GM19351 (cell line): ENCODE measurements around the gene ATOH8.

ENCODE experiments used
- ATAC-seq: cut with Tn5 transposase; IDR thresholded peaks from one replicate; pipeline ENCODE4 v1.9.1; 2021; ENCODE audit warnings: mild to moderate bottlenecking, moderate library complexity; ENCODE audit not compliant: unreplicated experiment

ATOH8 gene

GRCh38 chr2:85797921-85798320 lies 44.1 kb downstream of the ATOH8 start:
- no peak for ATAC-seq

DNA sequence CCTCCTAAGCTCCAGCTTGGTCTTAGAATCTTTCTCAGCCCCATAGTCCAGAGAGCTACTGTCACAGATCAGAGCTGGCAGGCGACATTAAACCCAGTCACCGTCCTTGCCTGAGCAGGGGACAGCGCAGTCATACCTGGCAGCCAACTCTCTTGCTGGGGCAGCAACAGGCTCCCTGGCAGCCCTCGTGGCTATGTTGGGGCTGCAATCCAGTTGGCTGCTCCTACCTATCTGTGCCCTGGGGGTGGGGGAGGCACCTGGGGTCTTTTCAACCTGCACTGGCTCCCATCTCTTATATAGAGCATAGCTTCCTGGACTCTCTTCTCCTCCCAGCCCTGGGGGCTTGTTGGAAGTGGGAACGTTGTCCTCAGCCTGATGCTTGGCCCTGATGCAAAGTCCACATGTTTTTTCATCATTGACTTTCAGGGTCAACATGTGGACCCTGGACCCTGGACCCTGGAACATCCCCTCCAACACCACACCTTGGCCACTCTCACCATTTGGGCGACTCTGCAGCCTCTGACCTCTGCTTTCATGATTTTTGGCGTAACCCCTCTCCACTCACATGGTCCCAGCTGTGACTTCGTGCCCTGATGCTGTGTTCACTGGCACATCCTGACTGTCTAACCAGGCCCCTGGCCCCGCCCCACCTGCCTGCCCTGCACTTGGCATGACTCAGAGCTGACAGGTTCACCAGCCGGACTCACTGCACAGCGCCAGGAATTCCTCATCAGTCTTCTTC lies 45.6 kb downstream of the ATOH8 start:
- ATAC-seq = no peak

GRCh38 chr2:85800586-85800985 lies 46.8 kb downstream of the ATOH8 start:
- ATAC-seq = no peak

- no peak for ATAC-seq
Measured at GRCh38 chr2:85801871-85802270, 48.1 kb downstream of the ATOH8 start.

DNA sequence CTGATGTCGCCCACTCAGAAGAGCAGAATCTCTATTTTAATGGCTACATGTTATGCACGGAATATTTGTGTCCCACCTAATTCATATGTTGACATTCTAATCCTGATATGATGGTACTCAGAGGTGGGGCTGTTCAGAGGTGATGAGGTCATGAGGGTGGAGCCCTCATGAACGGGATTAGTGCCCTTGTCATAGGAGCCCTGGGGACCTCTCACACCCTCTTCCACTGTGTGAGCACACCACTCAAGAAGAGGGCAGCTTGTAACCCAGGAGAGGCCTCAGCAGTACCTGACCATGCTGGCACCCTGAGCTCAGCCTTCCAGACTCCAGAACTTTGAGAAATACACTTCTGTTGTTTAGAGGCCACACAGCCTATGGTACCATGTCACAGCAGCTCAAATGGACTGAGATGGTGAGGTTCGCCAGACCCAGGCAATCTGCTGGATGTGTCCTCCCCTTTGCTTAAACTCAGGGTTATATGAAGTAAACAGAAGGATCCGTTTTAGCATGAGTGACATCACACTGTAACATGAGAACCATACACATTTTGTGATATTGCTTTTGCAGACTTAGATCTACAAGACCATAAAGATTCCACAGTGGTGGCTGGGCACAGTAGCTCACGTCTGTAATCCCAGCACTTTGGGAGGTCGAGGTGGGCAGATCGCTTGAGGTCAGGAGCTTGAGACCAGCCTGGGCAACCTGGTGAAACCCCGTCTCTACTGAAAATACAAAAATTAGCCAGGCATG lies 48.7 kb downstream of the ATOH8 start:
- no peak for ATAC-seq

DNA sequence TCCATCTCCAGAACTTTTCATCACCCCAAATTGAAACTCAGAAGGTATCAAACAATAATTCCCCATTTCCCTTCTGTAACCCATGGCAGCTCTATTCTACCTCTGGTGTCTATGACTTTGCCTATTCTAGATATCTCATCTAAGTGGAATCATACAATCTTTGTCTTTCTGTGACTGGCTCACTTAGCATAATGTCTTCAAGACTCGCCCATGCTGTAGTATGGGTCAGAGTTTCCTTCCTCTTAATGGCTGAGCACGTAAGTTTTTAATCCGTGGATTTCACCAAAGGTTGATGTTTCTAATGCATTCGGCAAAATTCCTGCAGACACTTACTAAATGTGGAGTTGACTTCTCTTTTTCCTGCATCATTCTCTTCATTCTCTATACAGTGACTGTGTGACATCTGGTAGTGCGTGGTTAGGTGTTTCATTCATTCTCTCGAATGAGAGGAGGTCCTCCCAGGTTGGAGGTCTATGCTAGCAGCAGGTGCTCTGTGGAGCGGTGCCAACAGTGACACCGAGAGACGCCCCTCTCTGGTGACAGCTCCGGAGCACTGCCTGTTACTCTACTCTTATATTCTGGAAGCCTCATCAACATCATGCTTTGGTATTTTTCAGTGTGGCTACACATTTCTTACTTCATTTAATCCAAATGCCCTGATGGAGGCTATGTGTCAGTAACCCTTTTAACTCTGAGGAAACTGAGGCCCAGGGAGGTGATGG lies 50.1 kb downstream of the ATOH8 start:
- no peak for ATAC-seq

GRCh38 chr2:85804583-85804982 lies 50.8 kb downstream of the ATOH8 start:
- ATAC-seq = no peak

DNA sequence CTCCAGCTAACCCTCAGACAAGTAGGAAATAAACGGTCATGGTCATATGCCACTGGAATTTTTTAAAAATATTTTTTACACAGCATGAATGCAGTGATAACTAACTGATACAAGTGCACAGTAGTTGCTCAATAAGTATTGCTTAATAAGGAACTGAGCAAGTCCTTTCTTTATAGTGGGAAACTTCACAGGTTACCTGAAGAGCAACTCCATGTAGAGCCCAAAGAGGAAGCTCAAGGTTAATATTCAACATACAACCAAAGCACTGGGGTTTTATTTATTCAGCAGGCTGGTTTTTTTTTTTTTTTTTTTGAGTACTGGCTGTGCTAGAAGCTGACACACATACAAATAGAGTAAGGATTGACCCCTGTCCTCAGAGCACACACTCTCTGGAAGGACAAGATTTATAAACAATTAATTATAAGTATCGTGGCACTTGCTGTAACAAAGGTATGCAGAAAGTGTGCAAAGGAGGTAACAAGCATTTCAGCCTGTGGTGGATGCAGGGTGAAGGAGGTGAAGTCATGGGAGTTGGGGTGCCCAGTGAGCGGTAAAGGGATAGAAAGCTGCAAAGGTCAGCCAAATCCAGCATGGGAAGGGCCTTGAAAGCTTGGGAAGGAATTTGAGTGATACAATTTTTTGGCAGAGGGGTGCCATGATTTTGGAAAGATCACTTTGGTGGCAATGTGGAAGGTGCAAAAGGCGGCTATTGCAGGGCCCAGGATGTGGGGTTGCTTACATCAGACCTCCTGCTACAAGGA lies 52.7 kb downstream of the ATOH8 start:
- no peak for ATAC-seq

DNA sequence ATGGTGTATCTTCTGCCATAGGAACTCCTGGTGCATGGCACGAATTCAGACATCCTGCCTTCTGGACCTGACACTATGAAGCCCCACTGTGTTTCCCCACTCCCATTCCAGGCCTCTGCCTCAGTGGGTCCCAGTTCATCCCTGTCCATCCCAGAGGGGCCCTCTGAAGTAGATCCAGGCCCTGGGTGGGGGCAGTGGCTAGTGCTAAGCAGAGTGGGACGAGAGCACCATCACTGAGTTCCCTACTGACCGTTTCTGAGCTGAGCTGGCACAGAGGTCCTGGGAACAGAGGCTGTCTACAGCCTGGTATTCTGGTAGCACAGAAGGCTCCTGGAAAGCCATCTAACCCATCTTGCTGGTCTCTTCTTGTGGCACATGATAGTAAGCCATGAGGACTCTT lies 54.0 kb downstream of the ATOH8 start:
- ATAC-seq = no peak

DNA sequence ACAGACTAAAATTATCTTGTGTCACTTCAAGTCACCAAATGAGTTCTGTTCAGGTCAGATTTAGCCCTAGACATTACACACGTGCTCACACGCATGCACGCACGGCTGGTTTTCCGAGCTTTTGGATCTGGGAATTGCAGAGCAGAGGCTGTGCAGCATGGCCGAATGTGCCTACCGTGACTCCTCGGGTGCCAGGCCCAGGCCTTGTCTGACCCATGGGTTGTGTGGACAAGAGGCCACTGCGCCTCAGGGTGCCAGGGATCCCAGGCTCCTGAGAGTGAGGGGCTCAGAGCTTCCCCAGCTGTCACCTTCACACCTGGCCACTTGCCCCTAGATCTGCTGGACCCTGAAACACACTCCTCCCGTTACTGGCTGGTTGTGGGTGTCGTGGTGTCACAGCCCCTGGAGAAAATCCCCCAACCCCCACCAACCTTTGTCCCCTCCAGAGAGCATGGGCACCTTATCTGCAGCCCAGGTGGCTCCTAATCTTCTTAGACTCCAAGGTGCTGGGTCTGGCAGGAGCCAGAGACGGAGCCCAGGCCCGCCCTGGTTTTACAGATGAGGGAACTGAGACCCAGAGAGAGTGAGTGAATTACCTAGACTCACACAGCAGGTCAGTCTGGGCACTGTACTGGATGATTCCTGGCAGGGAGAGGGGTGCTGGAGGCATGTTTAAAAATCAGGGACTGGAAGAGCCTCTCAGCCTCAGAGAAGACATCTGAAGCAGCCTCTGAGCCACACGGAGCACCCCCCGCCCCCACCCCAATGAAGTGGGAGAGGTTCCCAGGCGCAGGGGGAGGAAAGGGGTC lies 56.8 kb downstream of the ATOH8 start:
- ATAC-seq = no peak

- ATAC-seq = no peak
Measured at GRCh38 chr2:85811180-85812093, 57.6 kb downstream of the ATOH8 start.

GRCh38 chr2:85812094-85812735 lies 58.4 kb downstream of the ATOH8 start:
- no peak for ATAC-seq

- no peak for ATAC-seq
Measured at GRCh38 chr2:85813211-85813981, 59.6 kb downstream of the ATOH8 start.

- no peak for ATAC-seq
Measured at GRCh38 chr2:85813982-85814801, 60.4 kb downstream of the ATOH8 start.

DNA sequence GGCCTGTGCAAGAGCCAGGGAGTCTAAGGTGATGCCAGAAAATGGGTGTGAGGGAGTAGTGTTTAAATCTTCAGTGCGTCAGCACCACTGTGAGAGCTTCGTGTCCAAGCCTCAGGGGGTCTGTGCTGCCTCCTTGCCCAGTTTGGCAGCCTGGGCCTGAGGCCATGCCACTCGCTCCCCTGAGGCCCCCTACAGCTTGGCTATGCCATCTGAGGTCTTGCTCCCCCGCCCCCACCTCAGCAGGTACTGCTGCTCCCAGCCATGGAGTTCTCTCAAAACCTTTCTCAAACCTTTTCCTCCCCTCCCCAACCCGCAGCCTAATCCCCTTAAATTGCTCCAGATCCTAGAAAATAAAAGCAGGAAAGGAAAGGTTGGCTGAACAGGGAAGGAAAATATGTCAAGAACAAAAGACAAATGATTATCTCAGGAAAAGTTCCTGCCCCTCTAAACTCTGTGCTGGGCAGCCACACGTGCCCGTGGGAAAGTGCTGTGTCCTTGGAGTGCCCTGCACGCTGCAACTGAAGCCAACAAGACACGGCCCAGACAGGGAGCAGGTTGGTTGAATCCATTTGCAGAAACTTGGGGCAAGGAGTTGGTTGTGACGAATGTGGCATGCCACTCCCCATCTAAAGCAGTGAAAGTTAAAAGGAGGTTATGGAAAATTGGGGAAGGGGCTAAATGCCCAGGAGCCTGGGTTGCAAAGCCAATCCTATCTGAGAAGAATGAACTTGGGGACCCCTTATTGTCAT lies 61.2 kb downstream of the ATOH8 start:
- ATAC-seq = no peak

- ATAC-seq = no peak
Measured at GRCh38 chr2:85819811-85820510, 66.2 kb downstream of the ATOH8 start.
